Stomach smooth muscle (tissue), 2 donors: ENCODE results near the gene WDR59.

Experiments
- H3K27ac ChIP-seq: one replicate; pipeline ENCODE4 v1.7.0; 2013; ENCODE audit warnings: mild to moderate bottlenecking, low read length, inconsistent platforms
- H3K27me3 ChIP-seq, 2 donors: one replicate each; pipeline ENCODE4 v1.7.0; 2013; ENCODE audit warnings: low read length in 2 of 2; ENCODE audit not compliant: insufficient read depth in 2 of 2, control insufficient read depth in 1 of 2
- H3K36me3 ChIP-seq, 2 donors: one replicate each; pipeline ENCODE4 v1.7.0; 2013; ENCODE audit warnings: low read length in 2 of 2; ENCODE audit not compliant: control insufficient read depth in 2 of 2, insufficient read depth in 2 of 2
- H3K4me1 ChIP-seq: one replicate; pipeline ENCODE4 v1.7.0; 2013; ENCODE audit warnings: low read length; ENCODE audit not compliant: control insufficient read depth, insufficient read depth
- H3K4me3 ChIP-seq, 2 donors: one replicate each; pipeline ENCODE4 v1.7.0; 2013; ENCODE audit warnings: low read length in 2 of 2
- H3K9ac ChIP-seq, 2 donors: one replicate each; pipeline ENCODE4 v1.7.0; 2013; ENCODE audit warnings: low read length in 2 of 2, mild to moderate bottlenecking in 1 of 2
- H3K9me3 ChIP-seq, 2 donors: one replicate each; pipeline ENCODE4 v1.7.0; 2013; ENCODE audit warnings: low read length in 2 of 2; ENCODE audit not compliant: control insufficient read depth in 2 of 2
- donor health status: healthy.
- donor health status: Pancreatic carcinoma.

WDR59 gene

GRCh38 chr16:74903901-74904678 is 80.8 kb downstream of the WDR59 start:
- Histone ChIP-seq H3K27me3 (no peaks in the 10 kb centered on the region), H3K36me3 (peaks cover 19 to 21% of the 10 kb centered on the region in 2 donors), H3K9ac (no peak overlapping the region), H3K4me3 (no peak overlapping the region), H3K27ac (no peak overlapping the region), H3K4me1 (peaks cover 9% of the 10 kb centered on the region), H3K9me3 (no peaks in the 10 kb centered on the region)

GRCh38 chr16:74903120-74903519 is 81.8 kb downstream of the WDR59 start:
- Histone ChIP-seq H3K27ac (no peak overlapping the region), H3K9ac (no peak overlapping the region), H3K4me3 (no peak overlapping the region), H3K4me1 (peaks cover 9% of the 10 kb centered on the region), H3K27me3 (no peaks in the 10 kb centered on the region), H3K9me3 (no peaks in the 10 kb centered on the region), H3K36me3 (peaks cover 15 to 20% of the 10 kb centered on the region in 2 donors)

- Histone ChIP-seq H3K9ac (no peak overlapping the region), H3K36me3 (peaks cover 12 to 15% of the 10 kb centered on the region in 2 donors), H3K4me1 (peaks cover 9% of the 10 kb centered on the region), H3K27me3 (no peaks in the 10 kb centered on the region), H3K4me3 (no peak overlapping the region), H3K9me3 (no peaks in the 10 kb centered on the region), H3K27ac (no peak overlapping the region)
Measured at GRCh38 chr16:74902161-74902560, 82.8 kb downstream of the WDR59 start.

- Histone ChIP-seq H3K4me1 (peaks cover 9% of the 10 kb centered on the region), H3K9ac (no peak overlapping the region), H3K36me3 (peaks cover 8 to 12% of the 10 kb centered on the region in 2 donors), H3K9me3 (no peaks in the 10 kb centered on the region), H3K27ac (no peak overlapping the region), H3K4me3 (no peak overlapping the region), H3K27me3 (no peaks in the 10 kb centered on the region)
Measured at GRCh38 chr16:74901606-74902005, 83.3 kb downstream of the WDR59 start.

- Histone ChIP-seq H3K4me3 (no peak overlapping the region), H3K27me3 (no peaks in the 10 kb centered on the region), H3K36me3 (peaks cover 6 to 9% of the 10 kb centered on the region in 2 donors), H3K27ac (no peak overlapping the region), H3K4me1 (peaks cover 9% of the 10 kb centered on the region), H3K9me3 (no peaks in the 10 kb centered on the region), H3K9ac (no peak overlapping the region)
Measured at GRCh38 chr16:74899816-74900215, 85.1 kb downstream of the WDR59 start.

GRCh38 chr16:74898659-74899058 is 86.3 kb downstream of the WDR59 start:
- Histone ChIP-seq H3K4me3 (no peak overlapping the region), H3K36me3 (peaks cover 6 to 11% of the 10 kb centered on the region in 2 donors), H3K9ac (no peak overlapping the region), H3K9me3 (no peaks in the 10 kb centered on the region), H3K27me3 (no peaks in the 10 kb centered on the region), H3K27ac (no peak overlapping the region), H3K4me1 (peaks cover 6% of the 10 kb centered on the region)

- H3K27me3 ChIP-seq, result no peaks in the 10 kb centered on the region
Measured at GRCh38 chr16:74896389-74897370, 88.2 kb downstream of the WDR59 start.

GRCh38 chr16:74893541-74893940 is 91.4 kb downstream of the WDR59 start:
- no peaks in the 10 kb centered on the region for H3K9me3 ChIP-seq
- no peak overlapping the region for H3K4me3 ChIP-seq
- peaks cover 30 to 32% of the 10 kb centered on the region in 2 donors for H3K36me3 ChIP-seq
- no peak overlapping the region for H3K27ac ChIP-seq
- H3K4me1 ChIP-seq, result no peaks in the 10 kb centered on the region
- H3K27me3 ChIP-seq, result no peaks in the 10 kb centered on the region
- H3K9ac ChIP-seq, result no peak overlapping the region

More at GRCh38 chr16:74896389-74897370, 88.2 kb downstream of the WDR59 start:
- H3K9me3 ChIP-seq, result no peaks in the 10 kb centered on the region
- no peaks in the 10 kb centered on the region for H3K4me1 ChIP-seq
- H3K27ac ChIP-seq, result no peak overlapping the region
- H3K36me3 ChIP-seq, result peaks cover 20 to 24% of the 10 kb centered on the region in 2 donors
- no peak overlapping the region for H3K4me3 ChIP-seq
- no peak overlapping the region for H3K9ac ChIP-seq

GRCh38 chr16:74892574-74893461 is 92.1 kb downstream of the WDR59 start:
- Histone ChIP-seq H3K4me1 (no peaks in the 10 kb centered on the region), H3K4me3 (no peak overlapping the region), H3K27me3 (no peaks in the 10 kb centered on the region), H3K9me3 (no peaks in the 10 kb centered on the region), H3K36me3 (peaks cover 27 to 38% of the 10 kb centered on the region in 2 donors), H3K27ac (no peak overlapping the region), H3K9ac (no peak overlapping the region)

GRCh38 chr16:74888888-74889287 is 96.0 kb downstream of the WDR59 start:
- Histone ChIP-seq H3K27me3 (no peaks in the 10 kb centered on the region), H3K9me3 (no peaks in the 10 kb centered on the region), H3K4me3 (no peak overlapping the region), H3K9ac (no peak overlapping the region), H3K4me1 (no peaks in the 10 kb centered on the region), H3K36me3 (peaks cover 47 to 60% of the 10 kb centered on the region in 2 donors), H3K27ac (no peak overlapping the region)
